K562 (cell line): ENCODE measurements around the gene CERS1. TPM values are rescaled to one million over a fixed set of nuclear protein-coding genes. Genes with fewer than 3 reads are reported as not detected.

Experiments
- ARHGAP35 ChIP-seq: fragments of 450-650 bp; IDR thresholded peaks from 2 replicates; pipeline ENCODE4 v1.6.1; 2018; ENCODE audit not compliant: partially characterized antibody
- DDX20 ChIP-seq: fragments of 450-650 bp; IDR thresholded peaks from 2 replicates; pipeline ENCODE4 v1.6.1; 2016; ENCODE audit warnings: missing genetic modification characterization, low read depth, mild to moderate bottlenecking, missing compliant biosample characterization, moderate library complexity
- DPF2 ChIP-seq: fragments of 450-650 bp; IDR thresholded peaks from 2 replicates; pipeline ENCODE4 v1.6.1; 2016
- HDAC8 ChIP-seq: fragments of 450-650 bp; IDR thresholded peaks from 2 replicates; pipeline ENCODE4 v1.6.1; 2016; ENCODE audit warnings: mild to moderate bottlenecking, missing genetic modification characterization, moderate library complexity, missing compliant biosample characterization
- JUNB ChIP-seq: fragments of 450-650 bp; formaldehyde crosslinking; conservative IDR thresholded peaks from 2 replicates; pipeline ENCODE4 v1.4.0; 2020; ENCODE audit warnings: mild to moderate bottlenecking
- MTF1 ChIP-seq: fragments of 250-450 bp; sonication (Bioruptor Pico); IDR thresholded peaks from 2 replicates; pipeline ENCODE4 v1.9.0; 2021; ENCODE audit warnings: moderate library complexity, mild to moderate bottlenecking, inconsistent platforms, borderline replicate concordance
- NCOA1 ChIP-seq: fragments of 450-650 bp; IDR thresholded peaks from 2 replicates; pipeline ENCODE4 v1.6.1; 2016; ENCODE audit warnings: low read depth
- PHF20 ChIP-seq: fragments of 450-650 bp; IDR thresholded peaks from 2 replicates; pipeline ENCODE4 v1.6.1; 2018; ENCODE audit not compliant: partially characterized antibody
- POU5F1 ChIP-seq: fragments of 150-350 bp; IDR thresholded peaks from 2 replicates; pipeline ENCODE4 v1.6.1; 2014; ENCODE audit warnings: borderline replicate concordance, low read length, low read depth, mild to moderate bottlenecking; ENCODE audit not compliant: partially characterized antibody
- RBBP5 ChIP-seq: fragments of 200-600 bp; sonication (generic); IDR thresholded peaks from 2 replicates; pipeline ENCODE4 v1.6.1; 2012; ENCODE audit warnings: borderline replicate concordance, mild to moderate bottlenecking, low read length, control low read depth, inconsistent platforms; ENCODE audit not compliant: insufficient read depth, poor library complexity, severe bottlenecking
- SAFB ChIP-seq: fragments of 200-400 bp; formaldehyde crosslinking; IDR thresholded peaks from 2 replicates; pipeline ENCODE4 v1.6.1; 2017; ENCODE audit warnings: low read depth, low read length, borderline replicate concordance
- SIN3B ChIP-seq: fragments of 450-650 bp; IDR thresholded peaks from 2 replicates; pipeline ENCODE4 v1.6.1; 2017; ENCODE audit warnings: low read depth, mild to moderate bottlenecking, moderate library complexity
- SIX5 ChIP-seq, 2 experiments: IDR thresholded peaks; 2 replicates each; pipeline ENCODE4 v1.6.1; 2011; ENCODE audit warnings: low read length in 2 of 2, borderline replicate concordance in 1 of 2, low read depth in 1 of 2, mild to moderate bottlenecking in 1 of 2, moderate library complexity in 1 of 2; ENCODE audit not compliant: insufficient read depth in 1 of 2
- SMARCE1 ChIP-seq: fragments of 450-650 bp; IDR thresholded peaks from 2 replicates; pipeline ENCODE4 v1.7.1; 2016; ENCODE audit warnings: mild to moderate bottlenecking
- STAG1 ChIP-seq: sonication (generic); formaldehyde crosslinking; IDR thresholded peaks from 2 replicates; pipeline ENCODE4 v1.5.0; 2020; ENCODE audit warnings: missing genetic modification reagents, borderline replicate concordance
- TAF1 ChIP-seq: IDR thresholded peaks from 2 replicates; pipeline ENCODE4 v1.6.1; 2011; ENCODE audit warnings: mild to moderate bottlenecking, low read length, moderate library complexity; ENCODE audit not compliant: insufficient read depth, control insufficient read depth, severe bottlenecking; ENCODE audit errors: extremely low read depth
- TCF15 ChIP-seq: fragments of 250-450 bp; sonication (Bioruptor Pico); IDR thresholded peaks from 2 replicates; pipeline ENCODE4 v1.8.0; 2022; ENCODE audit warnings: moderate library complexity, mild to moderate bottlenecking, inconsistent platforms
- TCF3 ChIP-seq: sonication (generic); formaldehyde crosslinking; IDR thresholded peaks from 2 replicates; pipeline ENCODE4 v1.4.0; 2020; ENCODE audit warnings: mild to moderate bottlenecking, missing genetic modification reagents
- U2AF2 ChIP-seq: fragments of 200-400 bp; formaldehyde crosslinking; optimal IDR thresholded peaks from 2 replicates; pipeline ENCODE3; 2017; ENCODE audit warnings: low read depth, mild to moderate bottlenecking, low read length
- YY1 ChIP-seq, 3 experiments: IDR thresholded peaks; 2 replicates each; pipeline ENCODE4 v1.6.1; 2011; ENCODE audit warnings: low read length in 2 of 3, mild to moderate bottlenecking in 2 of 3, moderate library complexity in 2 of 3, borderline replicate concordance in 1 of 3, control low read depth in 1 of 3, low read depth in 1 of 3; ENCODE audit not compliant: insufficient read depth in 3 of 3, insufficient replicate concordance in 2 of 3, control insufficient read depth in 1 of 3, insufficient read length in 1 of 3; ENCODE audit errors: extremely low read depth in 1 of 3
- ZBTB17 ChIP-seq: fragments of 450-650 bp; formaldehyde crosslinking; IDR thresholded peaks from 2 replicates; pipeline ENCODE4 v1.4.0; 2020; ENCODE audit warnings: mild to moderate bottlenecking
- ZNF121 ChIP-seq: sonication (generic); formaldehyde crosslinking; conservative IDR thresholded peaks from 2 replicates; pipeline ENCODE4 v1.8.0; 2022; ENCODE audit warnings: missing genetic modification reagents
- ZNF263 ChIP-seq: sonication (generic); formaldehyde crosslinking; IDR thresholded peaks from 2 replicates; pipeline ENCODE4 v1.8.0; 2022; ENCODE audit warnings: mild to moderate bottlenecking, missing genetic modification reagents, borderline replicate concordance
- ZSCAN32 ChIP-seq: fragments of 450-650 bp; formaldehyde crosslinking; IDR thresholded peaks from 2 replicates; pipeline ENCODE4 v1.4.0; 2020; ENCODE audit warnings: mild to moderate bottlenecking, moderate library complexity
- polyA plus RNA-seq, 8 experiments: library from polyadenylated mRNA; depleted of rRNA in 4 of 8; stranded (reverse) in 5 of 8; unstranded in 3 of 8; fragments of >200 nt; fragmentation: Nextera tagmentation in 2 of 8; fragmentation: Illumina TruSeq in 1 of 8; extraction: Ambion mirVana in 2 of 8; extraction: Trizol in 1 of 8; gene quantifications; 2 replicates each; pipeline versions ENCODE4 v1.2.1 to v1.2.3, GENCODE V29; 2011 to 2014; ENCODE audit warnings: inconsistent platforms in 1 of 8, missing spikeins in 1 of 8
- total RNA-seq, 7 experiments: library from RNA; depleted of rRNA in 6 of 7; stranded (reverse); fragments of >200 nt in 6 of 7; fragmentation: Illumina TruSeq in 2 of 7; extraction: Trizol in 2 of 7; gene quantifications; 2 replicates each; pipeline versions ENCODE4 v1.2.1 to v1.2.3, GENCODE V29; 2011 to 2021; ENCODE audit warnings: low replicate concordance in 1 of 7
- TF ChIP-seq, protein P1 (sequence below): fragments of 200-400 bp; formaldehyde crosslinking; IDR thresholded peaks from 2 replicates; pipeline ENCODE4 v1.6.1; 2017; ENCODE audit warnings: mild to moderate bottlenecking, low read depth, low read length, moderate library complexity

Gene CERS1
- total and polyA plus RNA-seq, 9 of the 15 experiments (the other 6 are each of a cell fraction or from before 2014, with no cell fraction given) = 0.33 to 1.5 (median 0.86) TPM; not detected in 2

- TF ChIP-seq, protein P1, sequence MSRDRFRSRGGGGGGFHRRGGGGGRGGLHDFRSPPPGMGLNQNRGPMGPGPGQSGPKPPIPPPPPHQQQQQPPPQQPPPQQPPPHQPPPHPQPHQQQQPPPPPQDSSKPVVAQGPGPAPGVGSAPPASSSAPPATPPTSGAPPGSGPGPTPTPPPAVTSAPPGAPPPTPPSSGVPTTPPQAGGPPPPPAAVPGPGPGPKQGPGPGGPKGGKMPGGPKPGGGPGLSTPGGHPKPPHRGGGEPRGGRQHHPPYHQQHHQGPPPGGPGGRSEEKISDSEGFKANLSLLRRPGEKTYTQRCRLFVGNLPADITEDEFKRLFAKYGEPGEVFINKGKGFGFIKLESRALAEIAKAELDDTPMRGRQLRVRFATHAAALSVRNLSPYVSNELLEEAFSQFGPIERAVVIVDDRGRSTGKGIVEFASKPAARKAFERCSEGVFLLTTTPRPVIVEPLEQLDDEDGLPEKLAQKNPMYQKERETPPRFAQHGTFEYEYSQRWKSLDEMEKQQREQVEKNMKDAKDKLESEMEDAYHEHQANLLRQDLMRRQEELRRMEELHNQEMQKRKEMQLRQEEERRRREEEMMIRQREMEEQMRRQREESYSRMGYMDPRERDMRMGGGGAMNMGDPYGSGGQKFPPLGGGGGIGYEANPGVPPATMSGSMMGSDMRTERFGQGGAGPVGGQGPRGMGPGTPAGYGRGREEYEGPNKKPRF = no peak
- no peak for TF ChIP-seq MTF1
- no peak for TF ChIP-seq STAG1 (CRISPR knock-in tag)
- peak; percentile 70 to 94 (median 88) for TF ChIP-seq YY1 (IDR thresholded peaks at IDR 0.05; ENCODE audit: borderline replicate concordance in 1 of 3, control insufficient read depth in 1 of 3, extremely low read depth in 1 of 3, insufficient read depth in 3 of 3, insufficient read length in 1 of 3, insufficient replicate concordance in 2 of 3, low read depth in 1 of 3, low read length in 2 of 3)
- no peak for TF ChIP-seq TCF15 (CRISPR knock-in tag)
- no peak for TF ChIP-seq ZNF121 (CRISPR knock-in tag)
- peak; percentile 87 to 92 for TF ChIP-seq SIX5 (IDR thresholded peaks at IDR 0.05; ENCODE audit: borderline replicate concordance in 1 of 2, insufficient read depth in 1 of 2, low read depth in 1 of 2, low read length in 2 of 2)
- TF ChIP-seq DPF2 = 0 out of 2 replicates have a peak, but pooled peaks have one; percentile 26
- TF ChIP-seq SIN3B = peak; percentile 97
- TF ChIP-seq SAFB = no peak
- no peak for TF ChIP-seq ZNF263 (CRISPR knock-in tag)
- no peak for TF ChIP-seq JUNB (CRISPR knock-in tag)
- no peak for TF ChIP-seq ZSCAN32 (CRISPR knock-in tag)
- TF ChIP-seq RBBP5 = peak; percentile 75
- no peak for TF ChIP-seq DDX20
- peak; percentile 95 for TF ChIP-seq TAF1
- TF ChIP-seq U2AF2 = no peak
- TF ChIP-seq ARHGAP35 = peak; percentile 53
- TF ChIP-seq PHF20 = peak; percentile 99
- TF ChIP-seq POU5F1 = peak; percentile 79
- no peak for TF ChIP-seq SMARCE1
- TF ChIP-seq ZBTB17 (CRISPR knock-in tag) = no peak
- TF ChIP-seq HDAC8 (tag) = no peak
- TF ChIP-seq NCOA1 = no peak
- TF ChIP-seq TCF3 (CRISPR knock-in tag) = no peak
These were observed 23.3 kb upstream of the CERS1 start, which contains the start of the genes COPE and DDX49 (continued) for GRCh38 chr19:18919086-18919899.
